SK-N-SH treated with all-trans-retinoic acid at 6 μM for 48 hours (cell line): ENCODE data around the gene NTN5.

Experiments used
- ATAC-seq: fragments of 200-7000 bp; cut with Tn5 transposase; 3 replicates; pipeline ENCODE4 v1.9.1; 2020; ENCODE audit warnings: mild to moderate bottlenecking, moderate library complexity
- ARNTL ChIP-seq: fragments of 450-650 bp; formaldehyde crosslinking; IDR thresholded peaks from 2 replicates; pipeline ENCODE4 v1.5.0; 2020; ENCODE audit warnings: low read depth, mild to moderate bottlenecking, moderate library complexity, borderline replicate concordance
- CREB5 ChIP-seq: fragments of 250-450 bp; sonication (Bioruptor Pico); IDR thresholded peaks from 2 replicates; pipeline ENCODE4 v1.5.1; 2020; ENCODE audit warnings: low read depth, mild to moderate bottlenecking, moderate library complexity
- CSDC2 ChIP-seq: fragments of 250-450 bp; sonication (Bioruptor Pico); IDR thresholded peaks from 2 replicates; pipeline ENCODE4 v1.5.0; 2020; ENCODE audit warnings: mild to moderate bottlenecking, moderate library complexity
- ESRRG ChIP-seq: fragments of 250-450 bp; sonication (Bioruptor Pico); IDR thresholded peaks from 2 replicates; pipeline ENCODE4 v1.6.1; 2021; ENCODE audit warnings: mild to moderate bottlenecking
- GLIS3 ChIP-seq: fragments of 250-450 bp; sonication (Bioruptor Pico); IDR thresholded peaks from 2 replicates; pipeline ENCODE4 v1.5.0; 2020; ENCODE audit warnings: mild to moderate bottlenecking, moderate library complexity
- ISL1 ChIP-seq: fragments of 250-450 bp; sonication (Bioruptor Pico); IDR thresholded peaks from 2 replicates; pipeline ENCODE4 v2.1.2; 2022; ENCODE audit warnings: mild to moderate bottlenecking, moderate library complexity
- OSR1 ChIP-seq: fragments of 250-450 bp; sonication (Bioruptor Pico); IDR thresholded peaks from 2 replicates; pipeline ENCODE4 v1.8.0; 2022; ENCODE audit warnings: moderate library complexity, mild to moderate bottlenecking, inconsistent platforms
- PATZ1 ChIP-seq: fragments of 250-450 bp; sonication (Bioruptor Pico); IDR thresholded peaks from 2 replicates; pipeline ENCODE4 v1.8.0; 2020; ENCODE audit warnings: mild to moderate bottlenecking, moderate library complexity, borderline replicate concordance
- PPARA ChIP-seq: fragments of 250-450 bp; sonication (Bioruptor Pico); IDR thresholded peaks from 2 replicates; pipeline ENCODE4 v1.5.0; 2020; ENCODE audit warnings: mild to moderate bottlenecking, borderline replicate concordance
- RARB ChIP-seq: fragments of 250-450 bp; sonication (Bioruptor Pico); IDR thresholded peaks from 2 replicates; pipeline ENCODE4 v1.8.0; 2021; ENCODE audit warnings: mild to moderate bottlenecking, moderate library complexity
- SNAI2 ChIP-seq: fragments of 250-450 bp; sonication (Bioruptor Pico); IDR thresholded peaks from 2 replicates; pipeline ENCODE4 v1.5.0; 2020; ENCODE audit warnings: mild to moderate bottlenecking, moderate library complexity
- TCF4 ChIP-seq: fragments of 250-450 bp; sonication (Bioruptor Pico); IDR thresholded peaks from 2 replicates; pipeline ENCODE4 v1.8.0; 2021; ENCODE audit warnings: mild to moderate bottlenecking, moderate library complexity, borderline replicate concordance
- TOX ChIP-seq: fragments of 250-450 bp; sonication (Bioruptor Pico); IDR thresholded peaks from 2 replicates; pipeline ENCODE4 v1.8.0; 2021; ENCODE audit warnings: mild to moderate bottlenecking, moderate library complexity, borderline replicate concordance
- TSHZ2 ChIP-seq: fragments of 250-450 bp; sonication (Bioruptor Pico); IDR thresholded peaks from 2 replicates; pipeline ENCODE4 v1.5.0; 2020; ENCODE audit warnings: mild to moderate bottlenecking, moderate library complexity
- ZC3H10 ChIP-seq: fragments of 250-450 bp; sonication (Bioruptor Pico); IDR thresholded peaks from 2 replicates; pipeline ENCODE4 v1.5.1; 2021; ENCODE audit warnings: mild to moderate bottlenecking, moderate library complexity
- ZFP3 ChIP-seq: fragments of 250-450 bp; sonication (Bioruptor Pico); IDR thresholded peaks from 2 replicates; pipeline ENCODE4 v1.5.0; 2020; ENCODE audit warnings: mild to moderate bottlenecking, moderate library complexity
- ZFP30 ChIP-seq: fragments of 450-650 bp; formaldehyde crosslinking; IDR thresholded peaks from 2 replicates; pipeline ENCODE4 v1.5.0; 2022; ENCODE audit warnings: mild to moderate bottlenecking, moderate library complexity
- ZNF565 ChIP-seq: fragments of 450-650 bp; formaldehyde crosslinking; conservative IDR thresholded peaks from 2 replicates; pipeline ENCODE4 v1.5.0; 2020; ENCODE audit warnings: low read depth, mild to moderate bottlenecking, moderate library complexity
- ZNF8 ChIP-seq: fragments of 450-650 bp; formaldehyde crosslinking; IDR thresholded peaks from 2 replicates; pipeline ENCODE4 v1.5.0; 2020; ENCODE audit warnings: mild to moderate bottlenecking, moderate library complexity
- TF ChIP-seq, protein P1 (sequence below): fragments of 250-450 bp; sonication (Bioruptor Pico); IDR thresholded peaks from 2 replicates; pipeline ENCODE4 v1.5.1; 2021; ENCODE audit warnings: mild to moderate bottlenecking, moderate library complexity
- TF ChIP-seq, protein P2 (sequence below): fragments of 250-450 bp; sonication (Bioruptor Pico); IDR thresholded peaks from 2 replicates; pipeline ENCODE4 v1.8.0; 2021; ENCODE audit warnings: low read depth, mild to moderate bottlenecking, moderate library complexity, borderline replicate concordance

The NTN5 gene

GRCh38 chr19:48705431-48705830, 32.6 kb upstream of the NTN5 start:
- ATAC-seq = no peak
- no peak for TF ChIP-seq ZC3H10 (CRISPR knock-in tag)
- no peak for TF ChIP-seq OSR1 (CRISPR knock-in tag)
- no peak for TF ChIP-seq ISL1
- TF ChIP-seq RARB (CRISPR knock-in tag) = no peak
- TF ChIP-seq TSHZ2 (CRISPR knock-in tag) = no peak
- TF ChIP-seq, protein P1, sequence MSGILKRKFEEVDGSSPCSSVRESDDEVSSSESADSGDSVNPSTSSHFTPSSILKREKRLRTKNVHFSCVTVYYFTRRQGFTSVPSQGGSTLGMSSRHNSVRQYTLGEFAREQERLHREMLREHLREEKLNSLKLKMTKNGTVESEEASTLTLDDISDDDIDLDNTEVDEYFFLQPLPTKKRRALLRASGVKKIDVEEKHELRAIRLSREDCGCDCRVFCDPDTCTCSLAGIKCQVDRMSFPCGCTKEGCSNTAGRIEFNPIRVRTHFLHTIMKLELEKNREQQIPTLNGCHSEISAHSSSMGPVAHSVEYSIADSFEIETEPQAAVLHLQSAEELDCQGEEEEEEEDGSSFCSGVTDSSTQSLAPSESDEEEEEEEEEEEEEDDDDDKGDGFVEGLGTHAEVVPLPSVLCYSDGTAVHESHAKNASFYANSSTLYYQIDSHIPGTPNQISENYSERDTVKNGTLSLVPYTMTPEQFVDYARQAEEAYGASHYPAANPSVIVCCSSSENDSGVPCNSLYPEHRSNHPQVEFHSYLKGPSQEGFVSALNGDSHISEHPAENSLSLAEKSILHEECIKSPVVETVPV (CRISPR knock-in tag) = no peak
- TF ChIP-seq ZNF565 (CRISPR knock-in tag) = no peak
- TF ChIP-seq, protein P2, sequence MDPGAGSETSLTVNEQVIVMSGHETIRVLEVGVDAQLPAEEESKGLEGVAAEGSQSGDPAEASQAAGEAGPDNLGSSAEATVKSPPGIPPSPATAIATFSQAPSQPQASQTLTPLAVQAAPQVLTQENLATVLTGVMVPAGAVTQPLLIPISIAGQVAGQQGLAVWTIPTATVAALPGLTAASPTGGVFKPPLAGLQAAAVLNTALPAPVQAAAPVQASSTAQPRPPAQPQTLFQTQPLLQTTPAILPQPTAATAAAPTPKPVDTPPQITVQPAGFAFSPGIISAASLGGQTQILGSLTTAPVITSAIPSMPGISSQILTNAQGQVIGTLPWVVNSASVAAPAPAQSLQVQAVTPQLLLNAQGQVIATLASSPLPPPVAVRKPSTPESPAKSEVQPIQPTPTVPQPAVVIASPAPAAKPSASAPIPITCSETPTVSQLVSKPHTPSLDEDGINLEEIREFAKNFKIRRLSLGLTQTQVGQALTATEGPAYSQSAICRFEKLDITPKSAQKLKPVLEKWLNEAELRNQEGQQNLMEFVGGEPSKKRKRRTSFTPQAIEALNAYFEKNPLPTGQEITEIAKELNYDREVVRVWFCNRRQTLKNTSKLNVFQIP = no peak
- TF ChIP-seq TOX (CRISPR knock-in tag) = no peak
- TF ChIP-seq, all 23 proteins: peak for 0

DNA sequence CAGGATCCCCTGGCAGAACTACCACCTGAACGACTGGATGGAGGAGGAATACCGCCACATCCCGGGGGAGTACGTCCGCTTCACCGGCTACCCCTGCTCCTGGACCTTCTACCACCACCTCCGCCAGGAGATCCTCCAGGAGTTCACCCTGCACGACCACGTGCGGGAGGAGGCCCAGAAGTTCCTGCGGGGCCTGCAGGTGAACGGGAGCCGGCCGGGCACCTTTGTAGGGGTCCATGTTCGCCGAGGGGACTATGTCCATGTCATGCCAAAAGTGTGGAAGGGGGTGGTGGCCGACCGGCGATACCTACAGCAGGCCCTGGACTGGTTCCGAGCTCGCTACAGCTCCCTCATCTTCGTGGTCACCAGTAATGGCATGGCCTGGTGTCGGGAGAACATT, 30.5 kb upstream of the NTN5 start:
- TF ChIP-seq PATZ1 (CRISPR knock-in tag) = no peak
- TF ChIP-seq ZFP30 = no peak
- no peak for TF ChIP-seq ZNF8 (CRISPR knock-in tag)
- no peak for TF ChIP-seq ZC3H10 (CRISPR knock-in tag)
- TF ChIP-seq ESRRG (CRISPR knock-in tag) = no peak
- TF ChIP-seq GLIS3 (CRISPR knock-in tag) = no peak
- TF ChIP-seq OSR1 (CRISPR knock-in tag) = no peak
- no peak for TF ChIP-seq ARNTL (CRISPR knock-in tag)
- no peak for TF ChIP-seq ZNF565 (CRISPR knock-in tag)
- ATAC-seq = no peak

- TF ChIP-seq ARNTL (CRISPR knock-in tag) = no peak
- TF ChIP-seq, protein P2 = no peak
- TF ChIP-seq PPARA (CRISPR knock-in tag) = no peak
- no peak for TF ChIP-seq SNAI2 (CRISPR knock-in tag)
- no peak for TF ChIP-seq ZFP3 (CRISPR knock-in tag)
- TF ChIP-seq CREB5 (CRISPR knock-in tag) = no peak
- TF ChIP-seq ESRRG (CRISPR knock-in tag) = no peak
- no peak for TF ChIP-seq ZC3H10 (CRISPR knock-in tag)
- TF ChIP-seq, protein P1 (CRISPR knock-in tag) = no peak
- no peak for TF ChIP-seq PATZ1 (CRISPR knock-in tag)
- no peak for TF ChIP-seq TCF4 (CRISPR knock-in tag)
- TF ChIP-seq ZNF8 (CRISPR knock-in tag) = no peak
- no peak for TF ChIP-seq TOX (CRISPR knock-in tag)
- no peak for TF ChIP-seq RARB (CRISPR knock-in tag)
- no peak for TF ChIP-seq CSDC2 (CRISPR knock-in tag)
- TF ChIP-seq ZFP30 = no peak
- no peak for ATAC-seq
Measured at GRCh38 chr19:48702701-48703100, 29.9 kb upstream of the NTN5 start.
